Hematopoietic multipotent progenitor cell treated with erythropoietin and hydrocortisone succinate and interleukin-3 and kit ligand, for 8 days (in vitro differentiated cells): ENCODE measurements around the gene SBF2.

Experiments
- DNase-seq: peaks from one replicate; pipeline ENCODE4 v3.0.0-alpha.2; 2015

SBF2 gene

GRCh38 chr11:9735236-9735635 is 558.8 kb downstream of the SBF2 start:
- DNase-seq = no peak

- DNase-seq = no peak
Observed at GRCh38 chr11:9733212-9733611, 560.8 kb downstream of the SBF2 start.

GRCh38 chr11:9732453-9732852 is 561.6 kb downstream of the SBF2 start:
- no peak for DNase-seq

GRCh38 chr11:9731256-9731655 is 562.8 kb downstream of the SBF2 start:
- DNase-seq = no peak
